SK-N-SH (cell line): ENCODE measurements around the gene GHRL.

Source experiments
- EP300 ChIP-seq, 2 experiments: IDR thresholded peaks; 2 replicates each; pipeline versions ENCODE4 v1.4.0 to v1.6.1; 2012; ENCODE audit warnings: borderline replicate concordance in 1 of 2, low read depth in 1 of 2, low read length in 1 of 2
- EZH2phosphoT487 ChIP-seq: fragments of 200-600 bp; sonication (generic); IDR thresholded peaks from 2 replicates; pipeline ENCODE4 v1.6.1; 2017; ENCODE audit warnings: low read depth, mixed run types, mild to moderate bottlenecking, antibody characterized with exemption, moderate library complexity, borderline replicate concordance
- TAF1 ChIP-seq: IDR thresholded peaks from 2 replicates; pipeline ENCODE4 v1.6.1; 2012; ENCODE audit warnings: low read depth, mild to moderate bottlenecking, low read length, moderate library complexity, borderline replicate concordance
- TF ChIP-seq, protein P1 (sequence below): IDR thresholded peaks from 2 replicates; pipeline ENCODE4; 2012

- TF ChIP-seq, protein P1, sequence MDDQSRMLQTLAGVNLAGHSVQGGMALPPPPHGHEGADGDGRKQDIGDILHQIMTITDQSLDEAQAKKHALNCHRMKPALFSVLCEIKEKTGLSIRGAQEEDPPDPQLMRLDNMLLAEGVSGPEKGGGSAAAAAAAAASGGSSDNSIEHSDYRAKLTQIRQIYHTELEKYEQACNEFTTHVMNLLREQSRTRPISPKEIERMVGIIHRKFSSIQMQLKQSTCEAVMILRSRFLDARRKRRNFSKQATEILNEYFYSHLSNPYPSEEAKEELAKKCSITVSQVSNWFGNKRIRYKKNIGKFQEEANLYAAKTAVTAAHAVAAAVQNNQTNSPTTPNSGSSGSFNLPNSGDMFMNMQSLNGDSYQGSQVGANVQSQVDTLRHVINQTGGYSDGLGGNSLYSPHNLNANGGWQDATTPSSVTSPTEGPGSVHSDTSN = no peak
- TF ChIP-seq TAF1 = no peak
- no peak for TF ChIP-seq EZH2phosphoT487
- no peak for TF ChIP-seq EP300 (IDR thresholded peaks at IDR 0.05; ENCODE audit: borderline replicate concordance in 1 of 2, low read depth in 1 of 2, low read length in 1 of 2)
Measured at GRCh38 chr3:10309736-10310135, 17.0 kb upstream of the GHRL start.
